ENCODE data around the gene PLEKHN1. TPM values are rescaled to one million over a fixed set of nuclear protein-coding genes. Genes with fewer than 3 reads are reported as not detected.

PLEKHN1 gene
- total and polyA plus RNA-seq, 2 of the 4 experiments (the other 2 are of a cell fraction): 0.54 to 2.1 TPM

GRCh38 chr1:971751-972506 is 5.6 kb downstream of the PLEKHN1 start:
- H3K27ac ChIP-seq (ENCODE audit: insufficient read depth, low read length): no peak overlapping the region
- H2BK20ac ChIP-seq (ENCODE audit: low read depth, low read length): no peak overlapping the region
- H4K5ac ChIP-seq (ENCODE audit: low read depth, low read length): no peak overlapping the region
- H2BK5ac ChIP-seq (ENCODE audit: low read depth, low read length, poor library complexity, severe bottlenecking): no peak overlapping the region
- intact Hi-C loops (cut with micrococcal nuclease) (no loop called here), in situ Hi-C loops (cut with MboI; ENCODE audit: low sequenced_read_pairs) (no loop called here), dilution Hi-C loops (cut with HindIII; ENCODE audit: low sequenced_read_pairs, unreplicated experiment) (no loop called here)
- H3K9ac ChIP-seq (ENCODE audit: low read depth, low read length): no peak overlapping the region
- POLR2A ChIA-PET (ENCODE audit: unreplicated experiment): no interaction called here
- H3K14ac ChIP-seq (replicated peaks; ENCODE audit: low read depth, low read length): no peak overlapping the region
- no peak overlapping the region for H3K4ac ChIP-seq (ENCODE audit: low read depth, low read length)
- no peak overlapping the region for H3K4me2 ChIP-seq (ENCODE audit: low read depth, low read length)
- H3K36me3 ChIP-seq (ENCODE audit: control insufficient read depth, insufficient read depth, low read length): no peaks in the 10 kb centered on the region
- 0 out of 2 replicates have a peak, but pooled peaks cover 2% of the 10 kb centered on the region for H3K4me1 ChIP-seq (ENCODE audit: control insufficient read depth, insufficient read depth, low read length)
- H3K56ac ChIP-seq (ENCODE audit: extremely low read depth, insufficient read depth, low read length): no peak overlapping the region
- peaks cover 5% of the 10 kb centered on the region; the same call in 1 of the 2 replicates for H3K27me3 ChIP-seq (ENCODE audit: control insufficient read depth, insufficient read depth, low read length)
- CTCF ChIA-PET: no interaction called here
- H3K18ac ChIP-seq (ENCODE audit: low read depth, low read length): no peak overlapping the region
- H3K79me1 ChIP-seq (ENCODE audit: low read depth in 1 of 2, low read length in 2 of 2): 0 out of 4 replicates have a peak, but pooled peaks cover 0 to 5% of the 10 kb centered on the region in 2 experiments
- H4K20me1 ChIP-seq (ENCODE audit: insufficient read depth, low read length): no peaks in the 10 kb centered on the region; the same call in 1 of the 2 replicates
- H2AFZ ChIP-seq (replicated peaks; ENCODE audit: low read length, poor library complexity): no peak overlapping the region
- no peak overlapping the region for H2AK5ac ChIP-seq (ENCODE audit: low read depth, low read length)
- ATAC-seq (ENCODE audit: low read depth) (no peak), DNase-seq (no peak)
- H3K23ac ChIP-seq (ENCODE audit: low read depth, low read length): no peak overlapping the region
- peaks cover 6% of the 10 kb centered on the region for H3K9me1 ChIP-seq (ENCODE audit: insufficient read depth, low read length)
- no peak overlapping the region for H4K8ac ChIP-seq (ENCODE audit: low read depth in 2 of 2, low read length in 2 of 2)
- TF ChIP-seq CHD1 (IDR thresholded peaks at IDR 0.05; ENCODE audit: low read depth, low read length) (no peak), RFX5 (IDR thresholded peaks at IDR 0.05; ENCODE audit: low read depth, low read length) (no peak), CEBPB (IDR thresholded peaks at IDR 0.05; ENCODE audit: low read depth, low read length) (no peak), CTCF (conservative IDR thresholded peaks at IDR 0.05; ENCODE audit: low read depth, low read length) (no peak), RAD21 (IDR thresholded peaks at IDR 0.05; ENCODE audit: low read length) (no peak), MAZ (IDR thresholded peaks at IDR 0.05; ENCODE audit: borderline replicate concordance, low read depth, low read length) (no peak), POLR2A (IDR thresholded peaks at IDR 0.05; ENCODE audit: low read depth, low read length) (no peak), FOS (IDR thresholded peaks at IDR 0.05; ENCODE audit: low read depth, low read length) (no peak), BHLHE40 (IDR thresholded peaks at IDR 0.05; ENCODE audit: low read depth, low read length) (no peak), RCOR1 (IDR thresholded peaks at IDR 0.05; ENCODE audit: insufficient replicate concordance, low read length) (no peak), ELK1 (IDR thresholded peaks at IDR 0.05; ENCODE audit: borderline replicate concordance, low read depth, low read length) (no peak)
- WGBS, 2 experiments (ENCODE audit: extremely low coverage in 2 of 2, insufficient read length in 1 of 2): 82% methylated on average over 12 of the region's 34 CpGs; no CpG with 5 or more reads in 1 of the 2 experiments
- H2AK9ac ChIP-seq (replicated peaks; ENCODE audit: low read depth, low read length, poor library complexity): no peak overlapping the region
- no peak overlapping the region for H3K4me3 ChIP-seq (ENCODE audit: insufficient read depth, low read depth, low read length)
- no peak overlapping the region for H2BK120ac ChIP-seq (ENCODE audit: low read depth, low read length)
- H4K91ac ChIP-seq (ENCODE audit: insufficient read depth, low read depth, low read length): no peak overlapping the region
- H3K9me3 ChIP-seq (ENCODE audit: control insufficient read depth, insufficient read depth, low read length): no peaks in the 10 kb centered on the region
- no peak overlapping the region for H2BK15ac ChIP-seq (ENCODE audit: low read depth, low read length)
- no TSS peak for BruUV-seq (replicated peaks)
